Rectal smooth muscle tissue (tissue), 1 donor: Measurements from ENCODE around the gene C14orf93.
A peak's percentile ranks its signal among the peaks of the same experiment; 100 is the strongest.
"Not testable (repeated sequence)": the region's sequence is repeated elsewhere in the genome, so short reads cannot be mapped to it uniquely, and the experiment has no call there.

Experiments
- H3K27ac ChIP-seq: one replicate; pipeline ENCODE4 v1.7.0; 2013; ENCODE audit warnings: low read depth, low read length, inconsistent platforms
- H3K27me3 ChIP-seq: one replicate; pipeline ENCODE4 v1.7.0; 2013; ENCODE audit warnings: low read length; ENCODE audit not compliant: control insufficient read depth, insufficient read depth
- H3K36me3 ChIP-seq: one replicate; pipeline ENCODE4 v1.7.0; 2013; ENCODE audit warnings: low read length; ENCODE audit not compliant: control insufficient read depth, insufficient read depth
- H3K4me1 ChIP-seq: one replicate; pipeline ENCODE4 v1.7.0; 2013; ENCODE audit warnings: low read length; ENCODE audit not compliant: control insufficient read depth, insufficient read depth
- H3K4me3 ChIP-seq: one replicate; pipeline ENCODE4 v1.7.0; 2013; ENCODE audit warnings: low read length
- H3K9ac ChIP-seq: one replicate; pipeline ENCODE4 v1.7.0; 2013; ENCODE audit warnings: low read length

Gene C14orf93

DNA sequence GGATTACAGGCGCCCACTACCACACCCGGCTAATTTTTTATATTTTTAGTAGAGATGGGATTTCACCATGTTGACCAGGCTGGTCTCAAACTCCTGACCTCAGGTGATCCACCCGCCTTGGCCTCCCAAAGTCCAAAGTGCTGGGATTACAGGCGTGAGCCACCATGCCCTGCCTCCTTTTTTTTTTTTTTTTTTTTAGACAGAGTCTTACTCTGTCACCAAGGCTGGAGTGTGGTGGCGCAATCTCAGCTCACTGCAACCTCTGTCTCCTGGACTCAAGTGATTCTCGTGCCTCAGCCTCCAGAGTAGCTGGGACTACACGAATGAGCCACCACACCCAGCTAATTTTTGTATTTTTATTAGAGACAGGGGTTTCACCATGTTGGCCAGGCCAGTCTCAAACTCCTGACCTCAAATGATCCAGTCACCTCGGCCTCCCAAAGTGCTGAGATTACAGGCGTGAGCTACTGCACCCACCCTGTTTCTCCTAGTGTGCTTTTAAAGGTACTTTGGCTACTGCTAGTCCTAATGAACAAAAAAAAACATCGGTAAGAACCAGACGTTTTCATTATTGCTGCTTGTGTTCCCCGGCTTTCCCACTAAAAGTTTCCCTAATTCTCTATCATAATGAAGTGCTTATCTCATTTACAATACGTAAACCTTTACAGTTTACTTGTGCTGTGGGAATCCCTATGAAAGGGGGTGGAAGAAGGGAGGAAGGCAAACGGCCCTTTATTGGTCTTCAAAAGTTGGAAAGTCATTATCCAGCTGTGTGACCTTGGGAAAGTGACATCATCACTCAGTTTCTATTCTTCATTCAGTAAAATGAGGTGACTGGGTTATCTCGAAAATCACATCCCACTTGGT, 43.8 kb downstream of the C14orf93 start:
- H3K27ac ChIP-seq, H3K36me3 ChIP-seq, H3K4me3 ChIP-seq, H3K4me1 ChIP-seq, H3K27me3 ChIP-seq, H3K9ac ChIP-seq: not testable (repeated sequence)

DNA sequence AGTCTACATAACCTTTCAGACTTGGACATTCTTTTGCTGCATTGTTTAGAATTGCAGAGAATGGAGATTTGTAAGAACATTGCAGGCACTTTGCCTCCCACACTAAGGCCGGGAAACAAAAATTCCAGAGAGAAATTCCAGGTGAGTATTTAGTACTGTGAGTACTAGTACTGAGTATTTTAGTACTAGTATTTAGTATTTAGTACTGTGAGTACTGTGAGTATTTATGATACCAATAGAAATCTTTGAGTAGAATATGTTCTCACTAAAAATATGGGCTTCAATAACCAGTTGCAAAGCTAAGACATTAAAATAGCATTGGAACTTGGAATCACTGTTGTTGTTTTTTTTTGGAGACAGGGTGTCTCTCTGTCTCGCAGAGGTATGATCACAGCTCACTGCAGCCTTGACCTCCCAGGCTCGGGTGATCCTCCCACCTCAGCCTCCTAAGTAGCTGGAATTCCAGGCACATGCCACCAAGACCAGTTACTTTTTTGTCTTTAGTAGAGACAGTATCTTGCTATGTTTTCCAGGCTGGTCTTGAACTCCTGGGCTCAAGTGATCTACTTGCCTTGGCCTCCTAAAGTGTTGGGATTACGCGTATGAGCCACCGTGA, 47.8 kb downstream of the C14orf93 start:
- Histone ChIP-seq H3K4me1 (no peaks in the 10 kb centered on the region), H3K27me3 (no peaks in the 10 kb centered on the region), H3K9ac (no peak overlapping the region), H3K4me3 (no peak overlapping the region), H3K36me3 (no peaks in the 10 kb centered on the region), H3K27ac (no peak overlapping the region)

DNA sequence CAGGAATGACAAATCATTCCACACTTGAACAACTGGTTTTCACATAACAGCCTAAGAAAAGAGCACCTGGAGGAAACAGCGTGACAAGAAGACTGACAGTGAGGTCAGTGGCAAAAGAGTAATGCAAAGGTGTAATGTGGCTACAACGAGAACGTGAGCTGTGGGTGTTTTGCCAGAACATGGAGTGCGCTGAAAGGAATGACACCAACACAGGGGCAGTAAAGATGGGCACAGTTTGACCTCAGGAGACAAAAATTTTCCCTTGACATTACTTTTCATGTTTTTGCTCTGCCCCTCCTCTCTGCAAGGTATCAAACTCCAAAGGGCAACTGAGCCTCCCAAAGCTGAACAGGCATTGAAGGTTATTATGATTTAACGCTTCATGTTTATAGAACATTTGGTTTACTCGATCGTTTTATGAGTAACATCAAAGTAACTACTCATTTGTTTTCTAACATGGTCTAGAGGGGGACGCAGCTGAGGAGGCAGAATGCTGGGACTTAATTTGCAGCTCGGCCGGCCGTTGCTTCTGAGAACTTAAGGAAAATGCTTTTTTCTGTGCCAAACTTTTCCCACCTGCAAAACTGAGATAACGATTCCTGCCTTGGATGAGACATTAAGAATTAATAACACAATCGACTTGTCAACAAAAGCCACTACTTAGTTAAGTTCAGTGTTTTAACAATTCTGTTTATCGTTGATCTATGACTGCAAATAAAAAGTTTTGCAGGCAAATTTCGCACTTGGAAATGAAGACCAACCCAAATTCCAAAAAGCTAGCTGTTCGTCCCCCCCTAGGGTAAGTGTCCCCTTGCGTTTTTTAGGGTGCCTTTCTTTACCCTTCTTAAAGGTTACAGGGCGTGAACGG, 54.0 kb downstream of the C14orf93 start:
- H3K27me3 ChIP-seq: no peaks in the 10 kb centered on the region
- peak overlapping the region; percentile 93 for H3K27ac ChIP-seq
- peak overlapping the region; percentile 83 for H3K9ac ChIP-seq
- H3K36me3 ChIP-seq: peaks cover 2% of the 10 kb centered on the region
- H3K4me3 ChIP-seq: peak overlapping the region; percentile 95
- H3K4me1 ChIP-seq: peaks cover 7% of the 10 kb centered on the region

DNA sequence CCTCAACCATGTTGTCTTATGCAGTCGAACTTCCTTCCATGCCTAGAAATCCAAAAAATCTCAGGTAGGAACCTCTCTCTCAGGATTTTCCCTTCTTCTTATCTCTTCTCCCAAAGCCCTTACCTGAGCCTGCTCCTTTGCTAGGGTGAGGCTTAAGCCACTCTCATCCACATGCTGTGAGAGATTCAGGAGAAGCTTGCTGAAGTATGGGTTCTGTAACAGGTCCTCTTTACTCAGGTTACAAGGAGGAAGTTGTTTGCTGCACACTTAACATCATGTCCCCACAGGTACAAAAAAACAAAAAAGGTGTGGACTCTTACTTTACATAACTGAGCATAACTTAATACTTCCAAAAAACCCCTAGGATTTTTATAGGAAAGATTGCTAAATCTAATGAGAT, 57.5 kb downstream of the C14orf93 start:
- Histone ChIP-seq H3K9ac (no peak overlapping the region), H3K36me3 (peaks cover 8% of the 10 kb centered on the region), H3K27me3 (no peaks in the 10 kb centered on the region), H3K4me1 (peaks cover 7% of the 10 kb centered on the region), H3K27ac (no peak overlapping the region), H3K4me3 (no peak overlapping the region)

DNA sequence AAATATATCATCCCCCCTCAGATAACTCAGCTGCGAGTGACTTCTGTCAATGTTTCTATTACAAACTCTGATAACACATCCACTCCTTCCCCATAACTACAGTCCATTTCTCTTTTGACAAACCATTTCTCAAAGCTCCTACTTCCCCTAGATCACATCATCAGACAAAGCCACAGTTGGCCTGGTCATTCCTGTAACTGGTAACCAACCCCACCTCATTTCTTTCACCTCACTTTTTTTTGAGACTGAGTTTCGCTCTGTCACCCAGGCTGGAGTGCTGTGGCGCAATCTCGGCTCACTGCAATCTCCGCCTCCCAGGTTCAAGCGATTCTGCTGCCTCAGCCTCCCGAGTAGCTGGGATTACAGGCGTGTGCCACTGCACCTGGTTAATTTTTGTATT, 58.1 kb downstream of the C14orf93 start:
- not testable (repeated sequence) for H3K36me3 ChIP-seq, H3K27me3 ChIP-seq, H3K27ac ChIP-seq, H3K4me3 ChIP-seq, H3K9ac ChIP-seq, H3K4me1 ChIP-seq

DNA sequence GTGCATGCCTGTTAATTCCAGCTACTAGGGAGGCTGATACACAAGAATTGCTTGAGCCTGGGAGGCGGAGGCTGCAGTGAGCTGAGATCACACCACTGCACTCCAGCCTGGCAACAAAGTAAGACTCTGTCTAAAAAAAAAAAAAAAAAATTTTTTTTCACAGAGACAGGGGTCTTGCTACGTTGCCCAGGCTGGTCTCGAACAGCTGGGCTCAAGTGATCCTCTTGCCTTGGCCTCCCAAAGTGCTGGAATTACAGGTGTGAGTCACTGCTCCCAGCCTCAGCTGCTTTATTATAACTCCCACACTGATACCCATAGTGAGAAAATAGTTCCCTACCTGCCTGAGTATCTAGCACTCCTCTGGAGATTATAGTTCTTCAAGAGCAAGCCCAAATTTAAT, 64.3 kb downstream of the C14orf93 start:
- Histone ChIP-seq H3K36me3 (peaks cover 13% of the 10 kb centered on the region), H3K27me3 (no peaks in the 10 kb centered on the region), H3K9ac (no peak overlapping the region), H3K27ac (no peak overlapping the region), H3K4me1 (no peaks in the 10 kb centered on the region), H3K4me3 (no peak overlapping the region)

DNA sequence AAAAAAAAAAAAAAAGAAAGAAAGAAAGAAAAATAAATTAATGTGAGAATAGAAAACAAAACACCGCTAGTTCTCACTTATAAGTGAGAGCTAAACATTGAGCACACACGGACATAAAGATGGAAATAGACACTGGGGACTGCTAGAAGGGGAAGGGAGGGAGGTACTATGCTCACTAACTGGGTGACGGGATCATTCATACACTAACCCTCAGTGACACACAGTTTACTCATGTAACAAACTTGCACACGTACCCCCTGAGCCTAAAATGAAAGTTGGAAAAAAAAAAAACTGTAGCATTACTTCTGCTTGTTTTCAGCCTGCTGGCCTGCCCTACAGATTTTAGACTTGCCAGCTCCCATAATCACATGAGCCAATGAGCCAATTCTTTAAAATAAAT, 70.3 kb downstream of the C14orf93 start:
- Histone ChIP-seq H3K27ac (no peak overlapping the region), H3K9ac (no peak overlapping the region), H3K36me3 (no peaks in the 10 kb centered on the region), H3K27me3 (no peaks in the 10 kb centered on the region), H3K4me1 (no peaks in the 10 kb centered on the region), H3K4me3 (no peak overlapping the region)
